Astrocyte (in vitro differentiated cells and primary cell): ENCODE results near the gene TRIM7. TPM values are rescaled to one million over a fixed set of nuclear protein-coding genes. Genes with fewer than 3 reads are reported as not detected.
A peak's percentile ranks its signal among the peaks of the same experiment; 100 is the strongest.

Experiments used
- DNase-seq: peaks from one replicate; pipeline ENCODE4 v3.0.0-alpha.2; 2010; ENCODE audit warnings: low read depth
- FAIRE-seq: peaks from 2 replicates; lab custom pipeline; 2011; peaks lifted over from hg19 to GRCh38; lab: Jason Lieb, UNC
- H2AFZ ChIP-seq: 2 replicates; pipeline ENCODE4 v1.6.0; 2012; ENCODE audit warnings: low read depth, low read length, inconsistent platforms
- H3K27ac ChIP-seq: 2 replicates; pipeline ENCODE4 v1.5.1; 2011; ENCODE audit warnings: low read depth, low read length, inconsistent platforms
- H3K27me3 ChIP-seq: 2 replicates; pipeline ENCODE4 v1.6.0; 2011; ENCODE audit warnings: low read length, inconsistent platforms; ENCODE audit not compliant: insufficient read depth
- H3K36me3 ChIP-seq: 2 replicates; pipeline ENCODE4 v1.5.1; 2011; ENCODE audit warnings: low read length, inconsistent platforms; ENCODE audit not compliant: insufficient read depth
- H3K4me1 ChIP-seq: 2 replicates; pipeline ENCODE4 v1.5.1; 2011; ENCODE audit warnings: low read length, inconsistent platforms; ENCODE audit not compliant: insufficient read depth
- H3K4me2 ChIP-seq: 2 replicates; pipeline ENCODE4 v1.6.0; 2012; ENCODE audit warnings: low read length, inconsistent platforms
- H3K4me3 ChIP-seq: 2 replicates; pipeline ENCODE4 v1.5.1; 2011; ENCODE audit warnings: low read depth, mild to moderate bottlenecking, low read length, inconsistent platforms; ENCODE audit not compliant: insufficient read depth
- H3K79me2 ChIP-seq: 2 replicates; pipeline ENCODE4 v1.6.0; 2012; ENCODE audit warnings: mild to moderate bottlenecking, low read length, inconsistent platforms; ENCODE audit not compliant: insufficient read depth
- H3K9ac ChIP-seq: 2 replicates; pipeline ENCODE4 v1.6.0; 2012; ENCODE audit warnings: mild to moderate bottlenecking, low read length, inconsistent platforms
- H3K9me3 ChIP-seq: 2 replicates; pipeline ENCODE4 v1.5.1; 2012; ENCODE audit warnings: low read depth, mild to moderate bottlenecking, low read length, inconsistent platforms; ENCODE audit not compliant: insufficient read depth
- H4K20me1 ChIP-seq: 2 replicates; pipeline ENCODE4 v1.6.0; 2012; ENCODE audit warnings: low read length, inconsistent platforms; ENCODE audit not compliant: insufficient read depth
- H3K27ac Mint-ChIP-seq: one replicate; pipeline ENCODE4 v1.8.0; 2021; ENCODE audit warnings: mild to moderate bottlenecking, mixed read lengths; ENCODE audit not compliant: unreplicated experiment
- H3K27me3 Mint-ChIP-seq: one replicate; pipeline ENCODE4 v1.8.0; 2021; ENCODE audit warnings: low read depth, mixed read lengths; ENCODE audit not compliant: unreplicated experiment
- H3K36me3 Mint-ChIP-seq: one replicate; pipeline ENCODE4 v1.8.0; 2021; ENCODE audit warnings: low read depth, mixed read lengths; ENCODE audit not compliant: unreplicated experiment
- H3K4me1 Mint-ChIP-seq: one replicate; pipeline ENCODE4 v1.8.0; 2021; ENCODE audit warnings: low read depth, mixed read lengths; ENCODE audit not compliant: unreplicated experiment
- H3K4me3 Mint-ChIP-seq: one replicate; pipeline ENCODE4 v1.8.0; 2021; ENCODE audit warnings: mild to moderate bottlenecking, moderate library complexity, mixed read lengths; ENCODE audit not compliant: unreplicated experiment
- H3K9me3 Mint-ChIP-seq: one replicate; pipeline ENCODE4 v1.8.0; 2021; ENCODE audit warnings: mild to moderate bottlenecking, mixed read lengths; ENCODE audit not compliant: unreplicated experiment
- EZH2 ChIP-seq: IDR thresholded peaks from 2 replicates; pipeline ENCODE4 v1.6.1; 2012; ENCODE audit warnings: mild to moderate bottlenecking, low read length, inconsistent platforms; ENCODE audit not compliant: insufficient read depth
- total RNA-seq: library from RNA; stranded (reverse); gene quantifications from 2 replicates; pipeline ENCODE4 v1.2.1, GENCODE V29; 2021
- TF ChIP-seq, protein P1 (sequence below): IDR thresholded peaks from 2 replicates; pipeline ENCODE4 v1.5.1; 2011; ENCODE audit warnings: low read depth, mild to moderate bottlenecking, inconsistent platforms, low read length, moderate library complexity; ENCODE audit not compliant: insufficient read depth

The TRIM7 gene
- total RNA-seq, 1 donor from 2014 or later, result 0.27 TPM

DNA sequence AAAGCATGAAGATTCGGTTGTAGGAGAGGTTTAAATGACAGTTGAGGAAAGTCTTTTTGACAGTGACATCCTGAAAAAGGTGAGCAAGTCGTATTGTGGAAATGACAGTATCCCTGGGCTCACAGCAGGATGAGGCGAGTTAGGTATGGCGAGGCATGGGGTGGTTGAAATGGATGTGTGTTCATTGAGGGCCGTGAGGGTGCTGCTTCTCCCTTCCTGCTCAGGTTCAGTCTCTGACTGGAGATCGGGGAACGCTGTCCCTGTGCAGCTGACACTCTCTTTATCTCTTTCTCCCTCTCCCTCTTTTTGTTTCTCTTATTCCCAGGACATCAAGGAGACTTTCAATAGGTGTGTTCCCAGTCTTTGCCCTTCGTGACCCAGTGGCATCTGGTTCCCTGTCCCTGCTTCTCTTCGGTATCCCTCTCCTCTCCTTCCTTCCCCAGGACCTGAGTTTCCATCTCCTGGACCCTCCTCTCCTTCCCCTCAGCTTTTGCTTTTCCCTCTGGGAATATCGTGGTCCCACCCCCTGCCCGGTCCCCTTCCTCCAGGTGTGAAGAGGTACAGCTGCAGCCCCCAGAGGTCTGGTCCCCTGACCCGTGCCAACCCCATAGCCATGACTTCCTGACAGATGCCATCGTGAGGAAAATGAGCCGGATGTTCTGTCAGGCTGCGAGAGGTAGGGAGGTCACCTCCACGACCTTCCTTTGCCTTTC is 28.2 kb upstream of the TRIM7 start:
- FAIRE-seq (no peak), DNase-seq (no peak)
- no peak overlapping the region for H3K4me3 Mint-ChIP-seq
- Histone ChIP-seq H4K20me1 (peaks cover 68% of the 10 kb centered on the region), H3K4me3 (no peak overlapping the region), H3K27ac (no peak overlapping the region), H3K79me2 (peaks cover 21% of the 10 kb centered on the region), H3K36me3 (peaks cover 46% of the 10 kb centered on the region), H3K4me1 (no peaks in the 10 kb centered on the region), H3K9me3 (no peaks in the 10 kb centered on the region), H2AFZ (no peak overlapping the region), H3K9ac (no peak overlapping the region), H3K27me3 (no peaks in the 10 kb centered on the region), H3K4me2 (no peak overlapping the region)
- TF ChIP-seq, protein P1, sequence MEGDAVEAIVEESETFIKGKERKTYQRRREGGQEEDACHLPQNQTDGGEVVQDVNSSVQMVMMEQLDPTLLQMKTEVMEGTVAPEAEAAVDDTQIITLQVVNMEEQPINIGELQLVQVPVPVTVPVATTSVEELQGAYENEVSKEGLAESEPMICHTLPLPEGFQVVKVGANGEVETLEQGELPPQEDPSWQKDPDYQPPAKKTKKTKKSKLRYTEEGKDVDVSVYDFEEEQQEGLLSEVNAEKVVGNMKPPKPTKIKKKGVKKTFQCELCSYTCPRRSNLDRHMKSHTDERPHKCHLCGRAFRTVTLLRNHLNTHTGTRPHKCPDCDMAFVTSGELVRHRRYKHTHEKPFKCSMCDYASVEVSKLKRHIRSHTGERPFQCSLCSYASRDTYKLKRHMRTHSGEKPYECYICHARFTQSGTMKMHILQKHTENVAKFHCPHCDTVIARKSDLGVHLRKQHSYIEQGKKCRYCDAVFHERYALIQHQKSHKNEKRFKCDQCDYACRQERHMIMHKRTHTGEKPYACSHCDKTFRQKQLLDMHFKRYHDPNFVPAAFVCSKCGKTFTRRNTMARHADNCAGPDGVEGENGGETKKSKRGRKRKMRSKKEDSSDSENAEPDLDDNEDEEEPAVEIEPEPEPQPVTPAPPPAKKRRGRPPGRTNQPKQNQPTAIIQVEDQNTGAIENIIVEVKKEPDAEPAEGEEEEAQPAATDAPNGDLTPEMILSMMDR, result no peak
- TF ChIP-seq EZH2, result no peak
- H3K36me3 Mint-ChIP-seq, result peaks cover 24% of the 10 kb centered on the region
- peaks cover 14% of the 10 kb centered on the region for H3K4me1 Mint-ChIP-seq
- H3K27me3 Mint-ChIP-seq, result no peaks in the 10 kb centered on the region
- no peaks in the 10 kb centered on the region for H3K9me3 Mint-ChIP-seq
- peak overlapping the region; percentile 26 for H3K27ac Mint-ChIP-seq

DNA sequence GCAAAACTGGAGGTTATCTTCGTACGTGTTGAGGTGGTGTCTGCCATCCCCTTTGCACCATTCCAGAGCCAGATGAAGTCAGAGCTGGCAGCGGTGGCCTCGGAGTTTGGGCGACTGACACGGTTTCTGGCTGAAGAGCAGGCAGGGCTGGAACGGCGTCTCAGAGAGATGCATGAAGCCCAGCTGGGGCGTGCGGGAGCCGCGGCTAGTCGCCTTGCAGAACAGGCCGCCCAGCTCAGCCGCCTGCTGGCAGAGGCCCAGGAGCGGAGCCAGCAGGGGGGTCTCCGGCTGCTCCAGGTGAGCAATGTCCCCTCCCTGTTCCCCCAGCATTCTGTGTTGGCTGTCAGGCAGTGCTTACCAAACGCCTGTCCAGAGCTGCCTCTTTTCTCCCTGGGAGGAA is 27.6 kb upstream of the TRIM7 start:
- TF ChIP-seq, protein P1, result no peak
- TF ChIP-seq EZH2, result no peak
- H3K27ac Mint-ChIP-seq, result no peak overlapping the region

DNA sequence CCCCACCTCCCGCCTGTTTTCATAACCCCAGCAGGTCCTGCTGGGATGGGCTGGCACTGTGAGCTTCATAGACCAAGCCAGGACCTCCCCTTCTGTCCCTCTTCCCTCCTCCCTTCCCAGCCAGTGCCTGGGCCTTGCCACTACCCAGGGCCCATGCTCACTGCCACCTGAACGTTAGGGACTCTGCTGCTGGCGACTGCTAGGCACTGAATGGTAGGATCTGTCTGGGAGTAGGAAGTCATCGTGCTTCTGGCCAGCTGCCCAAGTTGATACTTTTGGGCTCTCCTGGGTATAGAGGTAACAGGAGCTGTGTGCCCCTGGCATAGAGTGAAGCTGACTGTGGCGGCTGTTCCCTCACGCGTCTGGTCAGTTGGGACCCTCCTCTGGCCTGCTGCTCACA is 26.4 kb upstream of the TRIM7 start:
- Mint-ChIP-seq H3K4me3 (no peak overlapping the region), H3K27me3 (no peaks in the 10 kb centered on the region), H3K4me1 (peaks cover under 1% of the 10 kb centered on the region), H3K9me3 (no peaks in the 10 kb centered on the region), H3K27ac (peak overlapping the region; percentile 41), H3K36me3 (peaks cover 8% of the 10 kb centered on the region)
- Histone ChIP-seq H3K79me2 (peaks cover 8% of the 10 kb centered on the region), H4K20me1 (peaks cover 50% of the 10 kb centered on the region), H3K9ac (no peak overlapping the region), H3K4me3 (no peak overlapping the region), H3K36me3 (peaks cover 27% of the 10 kb centered on the region), H3K4me2 (no peak overlapping the region), H3K9me3 (no peaks in the 10 kb centered on the region), H2AFZ (no peak overlapping the region), H3K27me3 (no peaks in the 10 kb centered on the region), H3K4me1 (no peaks in the 10 kb centered on the region), H3K27ac (no peak overlapping the region)
- TF ChIP-seq, protein P1, result no peak
- TF ChIP-seq EZH2, result no peak
- FAIRE-seq (no peak), DNase-seq (no peak)

More for the DNA sequence above, 27.6 kb upstream of the TRIM7 start:
- H3K27ac ChIP-seq, result no peak overlapping the region
- H4K20me1 ChIP-seq, result peaks cover 62% of the 10 kb centered on the region
- DNase-seq (no peak), FAIRE-seq (no peak)
- no peak overlapping the region for H3K4me3 ChIP-seq
- no peak overlapping the region for H2AFZ ChIP-seq
- peaks cover 14% of the 10 kb centered on the region for H3K79me2 ChIP-seq
- Mint-ChIP-seq H3K4me3 (no peak overlapping the region), H3K4me1 (peaks cover 8% of the 10 kb centered on the region), H3K27me3 (no peaks in the 10 kb centered on the region), H3K36me3 (peaks cover 20% of the 10 kb centered on the region), H3K9me3 (no peaks in the 10 kb centered on the region)
- no peaks in the 10 kb centered on the region for H3K27me3 ChIP-seq
- H3K36me3 ChIP-seq, result peaks cover 39% of the 10 kb centered on the region
- H3K9me3 ChIP-seq, result no peaks in the 10 kb centered on the region
- no peak overlapping the region for H3K9ac ChIP-seq
- H3K4me2 ChIP-seq, result no peak overlapping the region
- no peaks in the 10 kb centered on the region for H3K4me1 ChIP-seq
